ENCODE results near the gene SF3B3. TPM values are rescaled to one million over a fixed set of nuclear protein-coding genes. Genes with fewer than 3 reads are reported as not detected.

SF3B3 gene
- total and polyA plus RNA-seq, 2 of the 13 experiments (the other 11 are each of a cell fraction or from before 2014, with no cell fraction given): 157 to 500 TPM

GRCh38 chr16:70577256-70577698 lies 53.7 kb downstream of the SF3B3 start:
- Histone ChIP-seq H3K4me2 (ENCODE audit: low read depth, low read length) (no peak overlapping the region), H3K4me3 (replicated peaks in 1 of 3; ENCODE audit: insufficient read depth in 1 of 3, low read depth in 2 of 3, low read length in 3 of 3) (no peak overlapping the region), H3K27ac (ENCODE audit: extremely low read length, insufficient read depth, low read length) (no peak overlapping the region), H4K20me1 (ENCODE audit: insufficient read depth, low read length) (peaks cover 11% of the 10 kb centered on the region; the same call in 1 of the 2 replicates), H3K79me2 (ENCODE audit: insufficient read depth, low read length) (no peaks in the 10 kb centered on the region), H3K4me1 (ENCODE audit: insufficient read depth, low read length) (peaks cover 13% of the 10 kb centered on the region), H2AFZ (ENCODE audit: low read length) (no peak overlapping the region), H3K9ac (ENCODE audit: insufficient read depth, low read depth, low read length) (no peak overlapping the region), H3K27me3 (ENCODE audit: control insufficient read depth in 1 of 2, insufficient read depth in 2 of 2, low read length in 2 of 2) (peaks cover 0 to 3% of the 10 kb centered on the region in 2 experiments; a peak in 2 of 5 replicates), H3K9me3 (ENCODE audit: low read length) (no peaks in the 10 kb centered on the region), H3K36me3 (replicated peaks in 1 of 2; ENCODE audit: control insufficient read depth in 1 of 2, insufficient read depth in 2 of 2, low read length in 2 of 2) (peaks cover 16 to 22% of the 10 kb centered on the region in 2 experiments)
- in situ Hi-C loops (cut with HindIII; ENCODE audit: extremely low pct_ligation_motif_present, low pct_unique_long_range_greater_than_20kb): no loop called here
- DNase-seq (ENCODE audit: low spot score): no peak
- peak; percentile 74 for TF ChIP-seq AGO1 (IDR thresholded peaks at IDR 0.05; ENCODE audit: low read depth, low read length, poor library complexity, severe bottlenecking)
- TF ChIP-seq ZNF687 (CRISPR knock-in tag; IDR thresholded peaks at IDR 0.05): 0 out of 2 replicates have a peak, but pooled peaks have one; percentile 17
- 0 out of 2 replicates have a peak, but pooled peaks have one; percentile 24 for TF ChIP-seq HNRNPL (IDR thresholded peaks at IDR 0.05; ENCODE audit: low read depth, low read length)
- TF ChIP-seq AGO2 (optimal IDR thresholded peaks at IDR 0.05; ENCODE audit: low read depth, low read length): peak; percentile 82
- no peak for TF ChIP-seq HHEX (CRISPR knock-in tag; IDR thresholded peaks at IDR 0.05)
- TF ChIP-seq TRIM24 (CRISPR knock-in tag; IDR thresholded peaks at IDR 0.05): no peak
- FAIRE-seq: no peak
- CTCF ChIA-PET (ENCODE audit: low intra/inter-chr PET ratio, low total read pairs): no interaction called here
- no TSS peak for BruUV-seq (replicated peaks)
- 82% methylated on average over 7 of the region's 9 CpGs for WGBS (ENCODE audit: low lambda C conversion rate)
- POLR2A ChIA-PET: no interaction called here
- ATAC-seq: peak; percentile 24
- intact Hi-C loops (cut with micrococcal nuclease; ENCODE audit: unreplicated experiment): loop anchor here (5.0 kb wide), 1 partner anchor 70 kb away; the partner anchor contains the start of gene IL34
